Measurements from ENCODE around the gene KATNAL1.

Gene KATNAL1

DNA sequence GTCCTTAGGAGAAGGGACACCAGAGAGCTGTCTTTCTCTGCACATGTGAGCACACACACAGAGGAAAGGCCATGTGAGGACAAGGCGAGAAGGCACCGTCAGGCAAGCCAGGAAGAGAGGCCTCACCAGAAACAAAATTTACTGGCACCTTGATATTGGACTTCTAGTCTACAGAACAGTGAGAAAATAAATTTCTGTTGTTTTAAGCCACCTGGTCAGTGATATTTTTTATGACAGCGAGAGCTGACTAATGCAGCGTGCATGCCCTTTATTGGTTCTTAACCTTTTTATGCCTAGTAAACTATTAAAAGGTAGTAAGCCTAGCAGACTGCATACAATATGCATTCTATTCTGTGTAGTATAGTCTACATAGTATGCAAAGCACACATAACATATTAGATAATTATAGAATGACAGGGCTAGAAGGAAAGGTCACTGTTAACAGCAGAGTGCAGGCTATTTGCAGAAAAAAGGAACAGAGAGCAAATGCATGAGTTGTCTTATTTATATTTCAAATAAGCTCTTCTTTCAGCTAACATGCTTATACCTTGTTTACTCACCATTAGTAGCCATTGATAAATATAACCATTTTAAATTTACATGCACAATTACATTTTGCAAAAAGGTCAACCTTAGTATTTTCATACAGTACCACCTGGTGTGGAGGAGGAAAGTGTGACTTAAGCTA lies 25.2 kb upstream of the KATNAL1 start:
- DNase-seq (ENCODE audit: low read depth), result no peak

DNA sequence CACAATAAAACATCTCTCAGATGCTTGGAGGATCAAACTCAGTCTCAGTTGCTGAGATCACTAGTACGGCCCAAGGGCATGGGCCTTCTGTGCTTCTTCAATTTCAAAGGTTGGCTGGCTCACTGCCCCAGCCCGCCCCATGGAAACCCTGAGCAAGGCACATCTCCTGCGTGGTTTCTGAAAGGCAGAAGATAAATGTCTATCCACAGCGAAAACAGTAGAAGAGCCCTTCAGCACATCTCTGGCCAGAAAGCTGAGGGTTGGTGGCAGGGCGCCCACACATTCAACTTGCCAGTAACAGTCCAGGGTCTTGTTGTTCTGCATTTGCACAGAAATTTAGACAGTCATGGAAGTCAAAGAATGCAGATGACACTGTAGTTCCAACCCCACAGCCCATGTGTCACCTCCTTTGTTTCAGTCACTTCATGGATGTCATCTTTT lies 24.0 kb upstream of the KATNAL1 start:
- DNase-seq (ENCODE audit: low read depth), result no peak

DNA sequence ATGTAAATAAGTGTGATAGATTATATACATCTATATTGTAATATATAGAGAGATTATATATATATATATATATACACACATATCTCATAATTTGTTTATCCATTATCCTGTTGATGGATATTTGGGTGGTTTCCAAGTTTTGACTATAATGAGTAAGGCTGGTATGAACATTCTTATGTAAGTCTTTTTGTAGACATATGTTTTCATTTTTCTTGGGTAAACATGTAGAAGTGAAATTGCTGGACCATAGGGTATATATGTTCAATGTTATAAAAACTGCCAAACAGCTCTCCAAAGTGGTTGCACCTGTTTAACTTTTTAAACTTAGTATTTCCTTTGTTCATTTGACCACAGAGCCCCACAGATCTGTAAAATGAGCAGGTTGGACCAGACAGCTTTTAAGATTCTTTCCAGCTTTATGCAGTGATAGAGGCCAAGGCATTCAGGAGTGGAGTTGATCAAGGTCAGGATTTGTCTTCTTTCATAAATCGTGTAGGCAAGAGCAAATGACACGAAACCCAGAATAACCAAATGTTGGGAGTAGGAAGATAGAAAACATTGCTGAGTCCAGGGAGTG lies 21.7 kb upstream of the KATNAL1 start:
- DNase-seq (ENCODE audit: low read depth), result no peak

DNA sequence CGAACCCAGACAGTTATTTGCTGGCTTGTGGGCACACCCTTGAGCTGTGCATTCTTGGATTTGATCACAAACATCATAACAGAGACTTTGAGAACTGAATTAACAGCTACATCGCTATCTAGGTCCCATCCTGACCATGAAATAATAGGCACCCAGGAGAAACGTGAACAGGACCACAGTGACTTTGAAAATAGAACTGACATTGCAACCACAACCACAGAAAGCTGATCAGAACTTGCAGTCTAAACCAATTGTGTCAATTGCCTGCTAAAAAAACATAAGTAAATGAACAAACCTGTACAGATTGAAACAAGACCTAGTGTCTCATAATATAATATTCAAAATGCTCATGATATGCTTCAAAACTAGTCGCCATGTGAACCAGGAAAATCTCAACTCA lies 18.3 kb upstream of the KATNAL1 start:
- DNase-seq (ENCODE audit: low read depth), result no peak

DNA sequence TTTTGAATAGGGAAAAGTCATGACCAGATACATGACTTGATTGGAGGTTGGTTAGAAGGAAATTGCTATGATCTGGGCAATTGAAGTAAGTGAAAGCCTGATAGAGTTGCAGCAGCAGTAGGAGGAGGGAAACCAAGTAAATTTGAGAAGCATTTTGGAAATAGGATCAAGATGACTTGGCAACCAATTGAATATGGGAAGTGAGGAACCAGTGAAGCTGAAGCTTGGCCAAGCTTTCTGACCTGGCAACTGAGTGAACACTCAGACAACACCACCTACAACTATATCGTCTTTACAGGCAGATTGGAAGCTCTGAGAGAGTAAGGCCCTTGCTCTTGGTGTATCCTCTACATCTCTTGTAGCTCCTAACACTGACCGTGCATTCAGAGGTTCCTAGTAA lies 16.2 kb upstream of the KATNAL1 start:
- peak; percentile 53 for DNase-seq (ENCODE audit: low read depth)

DNA sequence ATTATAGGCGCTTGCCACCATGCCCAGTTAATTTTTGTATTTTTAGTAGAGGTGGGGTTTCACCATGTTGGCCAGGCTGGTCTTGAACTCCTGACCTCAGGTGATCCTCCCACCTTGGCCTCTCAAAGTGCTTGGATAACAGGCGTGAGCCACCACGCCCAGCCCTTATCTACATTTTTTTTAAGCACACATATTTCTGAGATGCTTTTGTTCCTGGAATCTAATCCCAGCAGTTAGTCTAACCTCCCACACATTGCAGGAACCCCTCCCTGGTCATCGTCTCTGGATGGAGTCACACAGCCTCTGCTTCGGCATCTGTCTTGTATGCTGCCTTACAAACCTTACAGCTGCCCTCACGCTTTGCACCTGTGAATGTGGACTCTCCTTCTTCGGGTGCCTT lies 15.1 kb upstream of the KATNAL1 start:
- DNase-seq (ENCODE audit: low read depth), result no peak

DNA sequence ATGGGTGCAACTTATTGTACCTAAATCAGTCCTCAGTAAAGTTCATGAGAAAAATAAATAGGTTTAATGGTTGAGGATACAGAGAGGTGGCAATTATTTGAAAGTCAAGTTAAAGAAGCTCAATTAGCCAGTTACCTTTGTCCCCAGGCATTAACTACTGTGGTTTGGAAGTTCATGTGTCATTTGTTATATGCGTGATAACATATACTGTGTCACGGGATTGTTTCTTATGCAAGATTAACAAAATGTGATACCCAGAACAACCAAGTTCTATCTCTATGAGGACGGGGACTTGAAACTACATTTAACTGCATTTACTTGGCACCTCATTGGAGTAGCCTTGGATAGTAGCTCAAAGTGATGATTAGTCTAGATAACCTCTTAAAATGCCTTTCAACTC lies 13.9 kb upstream of the KATNAL1 start:
- no peak for DNase-seq (ENCODE audit: low read depth)

DNA sequence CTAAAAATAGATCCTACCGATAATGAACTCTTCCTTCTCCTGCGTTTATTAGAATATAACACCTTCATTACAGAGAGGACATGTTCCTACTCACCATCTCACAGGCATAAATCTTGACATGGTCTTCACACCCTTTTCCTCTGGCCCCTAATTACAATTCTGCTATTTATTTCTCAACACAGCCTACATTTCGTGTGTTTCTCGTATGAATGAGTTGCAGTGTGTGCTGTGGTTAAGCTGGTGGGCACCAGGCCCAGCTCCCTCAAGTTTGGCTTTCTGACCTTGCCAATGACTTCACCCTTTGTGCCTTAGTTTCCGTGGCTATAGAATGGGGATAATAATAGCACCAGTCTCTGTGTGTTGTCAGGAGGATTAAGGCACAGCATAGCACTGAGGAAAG lies 12.3 kb upstream of the KATNAL1 start:
- no peak for DNase-seq (ENCODE audit: low read depth)

DNA sequence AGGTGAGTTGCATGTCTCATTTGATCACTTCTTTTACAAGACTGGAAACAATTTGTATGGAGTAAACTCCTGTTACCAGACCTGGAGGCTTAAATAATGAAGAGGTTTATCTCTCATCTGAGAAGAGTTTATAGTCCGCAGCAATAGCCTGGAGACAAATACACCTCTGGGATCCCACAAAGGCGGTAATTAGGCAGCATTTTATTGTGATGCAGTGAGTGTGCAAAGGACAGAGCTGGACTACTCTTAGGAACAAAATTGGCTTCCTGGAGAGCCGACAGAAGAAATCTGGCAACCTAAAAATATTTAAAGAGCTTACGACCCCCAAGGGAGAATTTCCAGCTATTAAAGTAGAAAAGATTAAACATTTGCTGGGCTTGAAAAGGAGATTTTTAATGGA lies 11.8 kb upstream of the KATNAL1 start:
- no peak for DNase-seq (ENCODE audit: low read depth)

DNA sequence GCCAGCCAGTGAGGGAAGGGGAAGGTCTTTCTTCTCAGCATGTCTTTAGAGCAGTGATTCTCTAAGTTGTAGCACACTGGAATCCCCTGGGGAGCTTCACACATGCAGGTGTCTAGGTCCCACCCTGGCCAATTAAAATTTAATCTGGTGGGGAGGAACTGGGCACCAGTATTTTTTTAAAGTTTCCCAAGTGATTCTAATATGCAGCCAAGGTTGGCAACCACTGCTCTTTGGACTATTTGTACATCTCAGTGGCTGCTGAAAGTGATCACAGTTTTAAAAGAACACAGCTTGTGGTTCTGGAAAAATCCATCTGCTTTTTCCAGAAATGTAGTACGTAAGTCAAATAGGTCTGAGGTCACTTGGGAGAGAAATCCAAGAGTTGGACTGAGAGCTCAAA lies 10.7 kb upstream of the KATNAL1 start:
- DNase-seq (ENCODE audit: low read depth), result peak; percentile 32

DNA sequence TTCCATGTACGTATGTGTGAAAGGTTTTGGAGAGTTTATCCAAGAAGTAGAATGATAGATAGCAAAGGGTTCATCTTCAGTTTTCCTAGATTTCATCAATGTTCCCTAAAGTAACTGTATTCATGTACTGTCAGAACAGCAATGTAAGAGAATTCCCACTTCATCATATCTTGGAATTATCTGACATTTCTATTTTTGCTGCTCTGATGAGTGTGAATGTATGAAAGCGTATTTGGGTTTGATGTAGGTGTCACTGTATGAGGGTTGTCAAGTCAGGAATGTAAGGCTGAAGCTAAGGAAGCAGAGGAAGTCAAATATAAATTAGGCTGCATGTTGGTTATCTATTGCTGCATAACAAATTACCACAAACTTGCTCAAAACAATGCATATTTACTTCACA lies 7.2 kb upstream of the KATNAL1 start:
- DNase-seq (ENCODE audit: low read depth), result no peak

DNA sequence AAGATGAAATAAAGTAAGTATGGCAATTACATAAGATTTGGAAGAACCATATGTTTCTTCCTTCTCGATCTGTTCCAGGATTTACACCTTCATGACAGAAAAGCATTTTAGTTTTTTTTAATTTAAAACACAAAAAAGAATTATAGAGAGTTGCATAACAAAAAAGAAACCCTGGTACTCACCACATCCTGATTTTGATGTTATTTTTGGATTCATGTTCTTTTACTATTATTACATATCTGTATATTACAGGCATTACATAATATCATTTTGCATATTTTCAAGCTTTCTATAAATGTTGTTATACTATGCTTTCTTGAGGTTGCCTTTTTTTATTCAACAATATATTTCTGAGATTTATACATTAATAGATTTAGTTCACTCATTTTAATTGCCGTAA lies 6.7 kb upstream of the KATNAL1 start:
- DNase-seq (ENCODE audit: low read depth), result no peak

DNA sequence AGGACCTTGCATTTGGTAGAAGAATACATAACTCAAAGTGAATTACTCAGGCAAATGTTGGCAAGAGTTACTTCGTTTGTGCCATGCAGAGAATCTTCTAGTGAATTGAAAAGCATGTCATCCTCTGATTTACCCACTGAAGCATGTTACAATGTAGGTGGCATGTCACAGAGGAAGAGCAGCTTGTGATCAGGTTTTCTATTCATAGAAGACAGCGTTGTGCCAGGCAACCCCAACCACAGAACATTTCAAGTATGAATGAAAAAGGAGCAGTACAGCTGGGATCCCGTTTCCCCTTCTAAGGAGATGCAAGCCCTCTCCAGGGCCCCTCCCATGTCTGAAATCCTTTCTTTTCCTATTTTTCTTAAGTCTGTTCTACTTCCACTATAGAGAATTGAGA lies 6.0 kb upstream of the KATNAL1 start:
- peak; percentile 10 for DNase-seq (ENCODE audit: low read depth)

DNA sequence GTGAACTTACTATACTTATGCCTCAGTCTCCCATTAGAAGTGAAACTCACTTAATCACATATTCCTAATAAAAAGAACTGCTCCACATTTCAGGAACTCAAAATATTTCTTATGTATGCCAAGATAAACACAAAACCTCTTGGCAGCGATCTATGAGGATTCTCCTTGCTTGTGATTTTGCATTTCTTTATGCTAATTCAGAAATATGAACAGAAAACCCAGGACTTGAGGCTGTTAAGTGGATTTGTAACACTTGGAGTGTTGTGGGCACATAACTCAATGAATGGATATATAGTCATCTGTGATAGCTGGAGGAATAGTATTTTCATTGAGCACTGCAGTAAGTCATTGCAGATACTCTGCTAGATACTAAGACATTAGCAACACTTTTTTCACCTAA lies 5.6 kb upstream of the KATNAL1 start:
- DNase-seq (ENCODE audit: low read depth), result peak; percentile 44

DNA sequence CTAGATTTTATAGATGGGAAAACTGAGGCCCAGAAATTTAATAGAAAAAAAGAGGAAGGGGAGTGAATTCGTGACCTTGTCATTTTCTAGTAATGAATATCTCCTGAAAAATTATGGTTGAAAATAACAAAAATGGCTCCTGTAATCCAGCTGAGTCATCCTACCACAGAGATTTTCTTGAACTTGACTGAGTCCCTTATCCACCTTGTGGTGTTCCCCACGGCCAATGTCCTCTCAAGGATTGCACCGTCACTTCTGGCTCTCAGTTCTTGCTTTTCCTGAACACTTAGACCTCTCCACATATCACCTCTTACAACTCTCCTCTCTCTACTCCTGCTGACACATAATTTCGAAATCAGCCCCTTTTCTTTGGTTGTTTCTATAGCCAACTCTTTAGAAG lies 1.2 kb upstream of the KATNAL1 start:
- DNase-seq (ENCODE audit: low read depth), result peak; percentile 10

DNA sequence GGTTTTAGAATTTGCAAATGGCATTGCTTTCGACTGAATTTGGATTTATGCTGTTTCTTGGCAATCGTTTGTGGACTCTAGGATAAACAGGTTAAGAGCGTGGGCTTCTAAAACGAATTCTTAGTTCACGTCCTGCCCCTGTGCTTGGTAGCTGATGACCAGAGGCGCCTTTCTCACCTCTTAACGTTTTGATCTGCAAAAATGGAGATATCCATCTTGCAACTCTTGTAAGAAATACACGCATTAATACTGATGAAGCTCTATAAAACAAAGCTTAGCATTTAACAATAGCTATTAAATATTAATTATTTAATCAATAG lies 580 bp upstream of the KATNAL1 start:
- DNase-seq (ENCODE audit: low read depth), result no peak

DNA sequence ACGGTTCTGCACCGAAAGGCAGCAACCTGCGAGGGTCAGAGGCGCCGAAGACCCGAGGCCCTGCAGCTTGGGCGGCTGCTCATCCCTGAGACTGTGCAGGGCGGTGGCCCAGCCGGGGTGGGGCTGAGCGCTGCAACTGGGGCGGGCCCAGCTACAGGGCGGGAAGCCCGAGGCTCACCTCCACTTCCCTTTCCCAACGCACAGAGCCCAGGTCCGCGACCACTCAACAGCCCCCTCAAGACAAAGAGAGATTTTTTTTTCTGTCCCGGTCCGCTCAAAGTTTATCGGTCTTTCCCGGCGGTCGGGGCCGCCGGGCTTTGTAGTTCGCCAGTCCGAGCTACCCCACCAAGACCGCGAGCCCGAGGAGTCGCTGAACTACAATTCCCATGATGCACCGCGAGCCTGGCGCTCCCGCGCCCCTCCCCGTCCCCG lies 573 bp downstream of the KATNAL1 start:
- peak; percentile 89 for DNase-seq (ENCODE audit: low read depth)

DNA sequence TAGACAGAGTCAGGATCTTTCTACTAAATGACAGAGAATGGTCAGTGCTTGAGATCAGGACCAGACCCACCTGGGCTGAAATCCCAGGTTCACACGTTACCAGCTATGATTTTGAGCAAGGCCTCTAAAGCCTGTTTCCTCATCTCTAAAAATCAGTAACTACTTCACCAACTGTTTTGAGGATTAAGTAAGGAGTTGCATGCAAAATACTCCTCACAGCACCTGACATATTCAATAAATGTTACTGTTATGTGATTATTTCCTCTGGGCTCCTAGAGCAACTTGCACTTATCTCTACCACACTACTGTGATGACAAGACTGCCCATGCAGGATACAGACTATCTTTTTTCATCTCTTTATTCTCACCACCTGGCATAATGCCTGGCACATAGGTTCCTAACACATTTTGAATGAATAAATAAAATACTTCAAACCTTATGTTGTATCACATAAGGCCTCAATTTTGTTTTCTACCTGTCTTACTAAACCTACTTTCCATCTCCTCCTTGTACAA lies 1.8 kb downstream of the KATNAL1 start:
- no peak for DNase-seq (ENCODE audit: low read depth)

DNA sequence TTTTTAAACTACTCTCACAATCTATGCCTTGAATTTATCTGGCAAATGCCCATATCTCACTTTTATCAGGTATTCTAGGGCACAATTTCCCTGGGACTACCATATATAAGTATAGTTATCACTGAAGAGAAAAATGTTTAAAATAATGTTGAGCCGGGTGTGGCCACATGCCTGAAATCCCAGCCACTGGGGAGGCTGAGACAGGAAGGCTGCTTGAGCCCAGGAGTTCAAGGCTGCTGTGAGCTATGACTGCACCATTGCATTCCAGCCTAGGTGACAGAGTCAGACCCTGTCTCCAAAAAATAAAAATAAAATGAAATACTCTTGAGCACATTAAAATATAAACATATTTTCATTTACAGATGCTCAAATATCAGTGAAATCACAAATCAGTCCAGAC lies 4.1 kb downstream of the KATNAL1 start:
- no peak for DNase-seq (ENCODE audit: low read depth)

DNA sequence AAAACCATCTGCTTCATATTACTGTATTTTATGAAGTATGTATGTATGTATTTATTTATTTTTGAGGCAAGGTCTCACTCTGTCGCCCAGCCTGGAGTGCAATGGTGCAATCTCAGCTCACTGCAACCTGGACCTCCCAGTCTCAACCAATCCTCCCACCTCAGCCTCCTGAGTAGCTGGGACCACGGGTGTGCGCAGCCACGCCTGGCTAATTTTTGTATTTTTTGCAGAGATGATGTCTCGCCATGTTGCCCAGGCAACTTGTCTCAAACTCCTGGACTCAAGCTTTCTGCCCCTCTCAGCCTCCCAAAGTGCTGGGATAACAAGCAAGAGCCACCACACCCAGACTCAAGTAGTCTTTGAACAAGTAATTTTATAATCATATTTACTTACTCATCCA lies 5.5 kb downstream of the KATNAL1 start:
- DNase-seq (ENCODE audit: low read depth), result no peak

DNA sequence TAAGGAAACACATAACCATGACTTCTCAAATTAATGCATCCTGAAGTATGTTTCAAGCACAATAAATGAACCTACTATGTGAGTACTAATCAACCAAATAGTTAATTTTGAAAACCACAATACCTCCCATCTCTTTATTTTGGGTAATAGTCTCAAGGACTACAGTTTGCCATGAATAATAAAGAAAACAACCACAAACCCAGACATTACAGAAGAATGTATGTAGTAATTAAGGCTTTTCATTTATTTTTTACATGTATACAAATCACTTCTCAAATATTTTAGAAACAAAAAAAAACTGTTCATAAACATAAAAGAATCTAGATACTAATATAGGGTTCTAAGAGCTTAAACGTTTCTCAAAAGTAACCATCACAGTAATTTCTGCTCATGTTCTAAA lies 6.8 kb downstream of the KATNAL1 start:
- no peak for DNase-seq (ENCODE audit: low read depth)

DNA sequence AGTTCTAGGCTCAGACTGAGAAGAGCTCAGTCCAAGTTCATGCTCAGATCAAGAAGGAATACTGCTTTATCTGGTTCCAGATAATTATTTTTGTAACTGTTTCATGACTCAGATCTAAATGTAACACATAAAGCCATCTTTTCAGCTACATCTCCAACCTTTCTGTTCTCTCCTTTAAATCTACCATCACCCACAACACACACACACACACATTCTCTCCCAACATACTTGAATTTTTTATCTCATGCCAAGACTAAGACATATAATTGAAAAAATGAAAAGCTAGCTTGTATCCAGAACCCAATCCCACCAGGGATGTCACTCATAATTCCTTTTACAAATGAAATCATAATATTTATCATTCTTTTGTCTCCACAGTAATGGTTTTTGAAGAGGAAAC lies 7.6 kb downstream of the KATNAL1 start:
- DNase-seq (ENCODE audit: low read depth), result no peak

DNA sequence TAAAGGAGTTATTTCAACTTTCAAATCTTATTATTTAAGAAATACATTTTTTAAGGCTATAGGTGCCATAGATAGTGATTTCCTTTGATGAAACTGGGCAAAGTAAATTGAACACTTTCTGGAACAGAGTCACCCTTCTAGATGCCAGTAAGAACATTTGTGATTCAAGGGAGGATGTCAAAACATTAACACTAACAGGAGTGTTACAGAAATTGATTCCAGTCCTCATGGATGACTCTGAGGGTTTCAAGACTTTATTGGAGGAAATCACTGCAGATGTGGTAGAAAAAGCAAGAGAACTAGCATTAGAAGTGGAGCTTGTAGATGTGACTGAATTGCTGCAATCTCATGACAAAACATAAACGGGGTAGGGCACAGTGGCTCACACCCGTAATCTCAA lies 12.2 kb downstream of the KATNAL1 start:
- DNase-seq (ENCODE audit: low read depth), result no peak

DNA sequence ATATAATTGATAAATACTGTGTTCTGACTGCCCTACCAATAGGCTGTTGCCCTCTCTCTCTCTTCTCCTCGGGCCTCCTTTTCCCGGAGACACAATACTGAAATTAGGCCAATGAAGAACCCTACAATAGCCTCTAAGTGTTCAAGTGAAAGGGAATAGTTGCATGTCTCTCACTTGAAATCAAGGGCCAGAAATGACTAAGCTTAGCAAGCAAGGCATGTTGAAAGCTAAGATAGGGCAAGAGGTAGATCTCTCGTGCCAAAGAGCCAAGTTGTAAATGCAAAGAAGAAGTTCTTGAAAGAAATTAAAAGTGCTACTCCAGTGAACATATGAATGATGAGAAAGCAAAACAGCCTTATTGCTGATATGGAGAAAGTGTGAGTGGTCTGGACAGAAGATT lies 13.3 kb downstream of the KATNAL1 start:
- no peak for DNase-seq (ENCODE audit: low read depth)

All from fibroblast of gingiva (primary cell).